Suprapubic skin (tissue), 4 donors: ENCODE results near the gene MYO1E. TPM values are rescaled to one million over a fixed set of nuclear protein-coding genes. Genes with fewer than 3 reads are reported as not detected.

Experiments used
- DNase-seq, 2 donors: peaks; one replicate each; pipeline ENCODE4 v3.0.0-alpha.2; 2019; ENCODE audit warnings: low spot score in 2 of 2
- H3K27ac ChIP-seq: fragments of 200-600 bp; sonication (generic); one replicate; pipeline ENCODE4 v1.5.1; 2019
- H3K27me3 ChIP-seq: fragments of 200-600 bp; sonication (generic); one replicate; pipeline ENCODE4 v1.5.1; 2019
- H3K36me3 ChIP-seq: fragments of 200-600 bp; sonication (generic); one replicate; pipeline ENCODE4 v1.5.1; 2019
- H3K4me1 ChIP-seq: fragments of 200-600 bp; sonication (generic); one replicate; pipeline ENCODE4 v1.5.1; 2019
- H3K4me3 ChIP-seq: fragments of 200-600 bp; sonication (generic); one replicate; pipeline ENCODE4 v1.5.1; 2019; ENCODE audit warnings: mild to moderate bottlenecking
- H3K9me3 ChIP-seq: fragments of 200-600 bp; sonication (generic); one replicate; pipeline ENCODE4 v1.5.1; 2019
- EP300 ChIP-seq: sonication (generic); formaldehyde crosslinking; IDR thresholded peaks from one replicate; pipeline ENCODE4 v1.6.1; 2017; ENCODE audit warnings: antibody characterized with exemption
- POLR2A ChIP-seq, 2 donors: fragments of 450-650 bp; IDR thresholded peaks; one replicate each; pipeline ENCODE4 v1.6.1; 2017; ENCODE audit warnings: antibody characterized with exemption in 2 of 2, mild to moderate bottlenecking in 2 of 2, moderate library complexity in 2 of 2
- POLR2AphosphoS5 ChIP-seq, 3 donors: sonication (generic); formaldehyde crosslinking; IDR thresholded peaks; one replicate each; pipeline ENCODE4 v1.6.1; 2017; ENCODE audit warnings: antibody characterized with exemption in 3 of 3
- WGBS: methylation state at CpG from one replicate; pipeline ENCODE4 v1.1.5; 2018; 5-methylcytosine and 5-hydroxymethylcytosine counted together
- total RNA-seq, 4 donors: library from RNA; depleted of rRNA; stranded (reverse); fragments of >200 nt; gene quantifications; one replicate each; pipeline ENCODE4 v1.1.0, GENCODE V29; 2016
- TF ChIP-seq, protein P1 (sequence below), 2 donors: fragments of 200-600 bp in 1 of 2; fragments of 450-650 bp in 1 of 2; sonication (generic) in 1 of 2; IDR thresholded peaks; one replicate each; pipeline ENCODE4 v1.5.1; 2016 to 2019; ENCODE audit warnings: antibody characterized with exemption in 2 of 2, mild to moderate bottlenecking in 1 of 2, moderate library complexity in 1 of 2

MYO1E gene
- total RNA-seq, 4 donors from 2014 or later: 79.7 to 171 (median 144) TPM

GRCh38 chr15:59377924-59378323 is 5.3 kb upstream of the MYO1E start:
- 67% methylated on average over 3 of the region's 3 CpGs for WGBS
- no peaks in the 10 kb centered on the region for H3K9me3 ChIP-seq
- H3K36me3 ChIP-seq: no peaks in the 10 kb centered on the region
- H3K27ac ChIP-seq: no peak overlapping the region
- H3K4me3 ChIP-seq: no peak overlapping the region
- H3K4me1 ChIP-seq: peaks cover 4% of the 10 kb centered on the region
- DNase-seq: no peak
- TF ChIP-seq, protein P1, sequence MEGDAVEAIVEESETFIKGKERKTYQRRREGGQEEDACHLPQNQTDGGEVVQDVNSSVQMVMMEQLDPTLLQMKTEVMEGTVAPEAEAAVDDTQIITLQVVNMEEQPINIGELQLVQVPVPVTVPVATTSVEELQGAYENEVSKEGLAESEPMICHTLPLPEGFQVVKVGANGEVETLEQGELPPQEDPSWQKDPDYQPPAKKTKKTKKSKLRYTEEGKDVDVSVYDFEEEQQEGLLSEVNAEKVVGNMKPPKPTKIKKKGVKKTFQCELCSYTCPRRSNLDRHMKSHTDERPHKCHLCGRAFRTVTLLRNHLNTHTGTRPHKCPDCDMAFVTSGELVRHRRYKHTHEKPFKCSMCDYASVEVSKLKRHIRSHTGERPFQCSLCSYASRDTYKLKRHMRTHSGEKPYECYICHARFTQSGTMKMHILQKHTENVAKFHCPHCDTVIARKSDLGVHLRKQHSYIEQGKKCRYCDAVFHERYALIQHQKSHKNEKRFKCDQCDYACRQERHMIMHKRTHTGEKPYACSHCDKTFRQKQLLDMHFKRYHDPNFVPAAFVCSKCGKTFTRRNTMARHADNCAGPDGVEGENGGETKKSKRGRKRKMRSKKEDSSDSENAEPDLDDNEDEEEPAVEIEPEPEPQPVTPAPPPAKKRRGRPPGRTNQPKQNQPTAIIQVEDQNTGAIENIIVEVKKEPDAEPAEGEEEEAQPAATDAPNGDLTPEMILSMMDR (IDR thresholded peaks at IDR 0.05): no peak
- TF ChIP-seq POLR2A (IDR thresholded peaks at IDR 0.05) (no peak), EP300 (no peak), POLR2AphosphoS5 (IDR thresholded peaks at IDR 0.05) (no peak)
- H3K27me3 ChIP-seq: no peaks in the 10 kb centered on the region

DNA sequence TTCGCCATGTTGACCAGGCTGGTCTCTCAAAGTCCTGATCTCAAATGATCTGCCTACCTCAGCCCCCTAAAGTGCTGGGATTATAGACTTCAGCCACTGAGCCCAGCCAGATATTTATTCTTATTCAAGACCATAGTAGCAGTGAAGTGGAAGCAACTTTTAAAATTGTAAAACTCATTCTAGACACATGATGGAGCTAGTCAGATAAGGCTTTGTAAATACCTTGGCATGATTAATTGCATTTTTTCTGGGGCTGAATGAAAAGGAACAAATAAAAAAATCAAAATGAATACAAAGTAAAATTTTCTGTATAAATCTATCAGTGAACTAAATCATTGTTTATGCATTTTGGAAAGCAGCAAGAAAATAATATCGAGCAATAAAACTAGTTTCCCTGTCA is 4.1 kb upstream of the MYO1E start:
- H3K4me3 ChIP-seq: no peak overlapping the region

DNA sequence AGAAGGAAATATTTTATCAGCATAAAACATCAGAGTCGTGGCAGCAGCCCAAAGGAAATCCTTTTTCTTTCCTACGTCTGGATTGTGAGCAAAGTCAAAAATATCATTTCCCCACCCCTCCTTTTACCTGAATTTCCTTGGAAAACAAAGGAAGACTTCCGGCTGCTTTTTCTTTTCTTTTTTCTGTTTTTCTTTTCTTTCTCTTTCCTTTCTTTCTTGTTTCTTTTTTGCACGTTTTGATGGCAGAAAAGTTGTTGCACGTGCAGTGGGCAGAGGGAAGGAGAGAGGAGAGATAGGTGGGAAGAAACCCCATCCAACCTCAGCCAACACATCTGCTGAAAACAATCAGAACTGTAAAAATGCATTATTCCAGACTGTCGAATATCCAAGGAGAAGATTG is 544 bp upstream of the MYO1E start:
- Histone ChIP-seq H3K36me3 (no peaks in the 10 kb centered on the region), H3K4me3 (peak overlapping the region; percentile 75), H3K9me3 (no peaks in the 10 kb centered on the region), H3K27ac (peak overlapping the region; percentile 85), H3K4me1 (peaks cover 20% of the 10 kb centered on the region), H3K27me3 (no peaks in the 10 kb centered on the region)
- DNase-seq: no peak
- TF ChIP-seq POLR2A (IDR thresholded peaks at IDR 0.05) (no peak), POLR2AphosphoS5 (IDR thresholded peaks at IDR 0.05) (no peak), EP300 (no peak)
- WGBS: 0% methylated on average over 6 of the region's 6 CpGs

More for the DNA sequence above, 4.1 kb upstream of the MYO1E start:
- WGBS: 90% methylated on average over 2 of the region's 2 CpGs
- DNase-seq: no peak
- Histone ChIP-seq H3K9me3 (no peaks in the 10 kb centered on the region), H3K27me3 (no peaks in the 10 kb centered on the region), H3K36me3 (no peaks in the 10 kb centered on the region), H3K27ac (no peak overlapping the region), H3K4me1 (peaks cover 4% of the 10 kb centered on the region)
- TF ChIP-seq POLR2AphosphoS5 (IDR thresholded peaks at IDR 0.05) (no peak), POLR2A (IDR thresholded peaks at IDR 0.05) (no peak), EP300 (no peak)
- TF ChIP-seq, protein P1 (IDR thresholded peaks at IDR 0.05): no peak

GRCh38 chr15:59371458-59372351 is 966 bp downstream of the MYO1E start:
- H3K9me3 ChIP-seq: no peaks in the 10 kb centered on the region
- H3K27me3 ChIP-seq: no peaks in the 10 kb centered on the region
- peak overlapping the region; percentile 75 for H3K4me3 ChIP-seq
- 1% methylated on average over 16 of the region's 93 CpGs for WGBS
- peaks cover 26% of the 10 kb centered on the region for H3K4me1 ChIP-seq
- H3K27ac ChIP-seq: peak overlapping the region; percentile 85
- no peaks in the 10 kb centered on the region for H3K36me3 ChIP-seq
- TF ChIP-seq POLR2A (IDR thresholded peaks at IDR 0.05) (no peak), POLR2AphosphoS5 (IDR thresholded peaks at IDR 0.05) (no peak)
- TF ChIP-seq, protein P1 (IDR thresholded peaks at IDR 0.05): no peak
- no peak for DNase-seq

DNA sequence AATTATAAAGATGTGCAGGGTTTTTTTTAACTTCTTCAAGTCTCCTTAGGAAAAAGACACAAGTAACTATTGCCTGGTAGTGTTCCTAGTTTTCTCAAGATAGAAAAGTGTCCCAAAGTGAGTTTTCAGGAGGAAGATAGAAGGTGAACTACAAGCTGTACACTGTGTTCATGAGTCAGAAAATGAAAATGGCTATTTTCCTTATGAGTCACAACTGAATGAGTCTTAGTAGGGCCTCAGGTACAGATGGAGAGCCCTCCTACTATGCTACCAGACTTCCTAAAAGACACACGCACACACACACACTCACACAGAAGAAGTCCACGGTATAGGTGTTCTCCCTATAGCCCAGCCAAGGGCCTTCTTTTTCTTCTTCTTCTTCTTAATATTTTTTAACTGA is 3.1 kb downstream of the MYO1E start:
- 94% methylated on average over 2 of the region's 2 CpGs for WGBS
- Histone ChIP-seq H3K27me3 (no peaks in the 10 kb centered on the region), H3K4me3 (no peak overlapping the region), H3K36me3 (no peaks in the 10 kb centered on the region), H3K9me3 (no peaks in the 10 kb centered on the region), H3K27ac (no peak overlapping the region), H3K4me1 (peaks cover 26% of the 10 kb centered on the region)
- TF ChIP-seq EP300 (no peak), POLR2A (IDR thresholded peaks at IDR 0.05) (no peak), POLR2AphosphoS5 (IDR thresholded peaks at IDR 0.05) (no peak)
- TF ChIP-seq, protein P1 (IDR thresholded peaks at IDR 0.05): no peak
- no peak for DNase-seq
